Astrocyte (in vitro differentiated cells and primary cell): ENCODE data around the gene RAPGEF3. TPM values are rescaled to one million over a fixed set of nuclear protein-coding genes. Genes with fewer than 3 reads are reported as not detected.

ENCODE experiments used
- DNase-seq: peaks from one replicate; pipeline ENCODE4 v3.0.0-alpha.2; 2010; ENCODE audit warnings: low read depth
- FAIRE-seq: peaks from 2 replicates; lab custom pipeline; 2011; peaks lifted over from hg19 to GRCh38; lab: Jason Lieb, UNC
- H2AFZ ChIP-seq: 2 replicates; pipeline ENCODE4 v1.6.0; 2012; ENCODE audit warnings: low read depth, low read length, inconsistent platforms
- H3K27ac ChIP-seq: 2 replicates; pipeline ENCODE4 v1.5.1; 2011; ENCODE audit warnings: low read depth, low read length, inconsistent platforms
- H3K27me3 ChIP-seq: 2 replicates; pipeline ENCODE4 v1.6.0; 2011; ENCODE audit warnings: low read length, inconsistent platforms; ENCODE audit not compliant: insufficient read depth
- H3K36me3 ChIP-seq: 2 replicates; pipeline ENCODE4 v1.5.1; 2011; ENCODE audit warnings: low read length, inconsistent platforms; ENCODE audit not compliant: insufficient read depth
- H3K4me1 ChIP-seq: 2 replicates; pipeline ENCODE4 v1.5.1; 2011; ENCODE audit warnings: low read length, inconsistent platforms; ENCODE audit not compliant: insufficient read depth
- H3K4me2 ChIP-seq: 2 replicates; pipeline ENCODE4 v1.6.0; 2012; ENCODE audit warnings: low read length, inconsistent platforms
- H3K4me3 ChIP-seq: 2 replicates; pipeline ENCODE4 v1.5.1; 2011; ENCODE audit warnings: low read depth, mild to moderate bottlenecking, low read length, inconsistent platforms; ENCODE audit not compliant: insufficient read depth
- H3K79me2 ChIP-seq: 2 replicates; pipeline ENCODE4 v1.6.0; 2012; ENCODE audit warnings: mild to moderate bottlenecking, low read length, inconsistent platforms; ENCODE audit not compliant: insufficient read depth
- H3K9ac ChIP-seq: 2 replicates; pipeline ENCODE4 v1.6.0; 2012; ENCODE audit warnings: mild to moderate bottlenecking, low read length, inconsistent platforms
- H3K9me3 ChIP-seq: 2 replicates; pipeline ENCODE4 v1.5.1; 2012; ENCODE audit warnings: low read depth, mild to moderate bottlenecking, low read length, inconsistent platforms; ENCODE audit not compliant: insufficient read depth
- H4K20me1 ChIP-seq: 2 replicates; pipeline ENCODE4 v1.6.0; 2012; ENCODE audit warnings: low read length, inconsistent platforms; ENCODE audit not compliant: insufficient read depth
- H3K27ac Mint-ChIP-seq: one replicate; pipeline ENCODE4 v1.8.0; 2021; ENCODE audit warnings: mild to moderate bottlenecking, mixed read lengths; ENCODE audit not compliant: unreplicated experiment
- H3K27me3 Mint-ChIP-seq: one replicate; pipeline ENCODE4 v1.8.0; 2021; ENCODE audit warnings: low read depth, mixed read lengths; ENCODE audit not compliant: unreplicated experiment
- H3K36me3 Mint-ChIP-seq: one replicate; pipeline ENCODE4 v1.8.0; 2021; ENCODE audit warnings: low read depth, mixed read lengths; ENCODE audit not compliant: unreplicated experiment
- H3K4me1 Mint-ChIP-seq: one replicate; pipeline ENCODE4 v1.8.0; 2021; ENCODE audit warnings: low read depth, mixed read lengths; ENCODE audit not compliant: unreplicated experiment
- H3K4me3 Mint-ChIP-seq: one replicate; pipeline ENCODE4 v1.8.0; 2021; ENCODE audit warnings: mild to moderate bottlenecking, moderate library complexity, mixed read lengths; ENCODE audit not compliant: unreplicated experiment
- H3K9me3 Mint-ChIP-seq: one replicate; pipeline ENCODE4 v1.8.0; 2021; ENCODE audit warnings: mild to moderate bottlenecking, mixed read lengths; ENCODE audit not compliant: unreplicated experiment
- EZH2 ChIP-seq: IDR thresholded peaks from 2 replicates; pipeline ENCODE4 v1.6.1; 2012; ENCODE audit warnings: mild to moderate bottlenecking, low read length, inconsistent platforms; ENCODE audit not compliant: insufficient read depth
- total RNA-seq: library from RNA; stranded (reverse); gene quantifications from 2 replicates; pipeline ENCODE4 v1.2.1, GENCODE V29; 2021
- TF ChIP-seq, protein P1 (sequence below): IDR thresholded peaks from 2 replicates; pipeline ENCODE4 v1.5.1; 2011; ENCODE audit warnings: low read depth, mild to moderate bottlenecking, inconsistent platforms, low read length, moderate library complexity; ENCODE audit not compliant: insufficient read depth

The RAPGEF3 gene
- total RNA-seq, 1 donor from 2014 or later: 5.9 TPM

GRCh38 chr12:47807338-47807737, 48.7 kb upstream of the RAPGEF3 start:
- DNase-seq (no peak), FAIRE-seq (no peak)
- Histone ChIP-seq H3K79me2 (peaks cover 100% of the 10 kb centered on the region), H3K4me1 (peaks cover 47% of the 10 kb centered on the region), H3K9me3 (no peaks in the 10 kb centered on the region), H3K4me2 (peak overlapping the region; percentile 71), H3K27me3 (no peaks in the 10 kb centered on the region), H2AFZ (no peak overlapping the region), H4K20me1 (peaks cover 95% of the 10 kb centered on the region), H3K36me3 (peaks cover 5% of the 10 kb centered on the region), H3K27ac (no peak overlapping the region), H3K4me3 (no peak overlapping the region), H3K9ac (peak overlapping the region; percentile 52)
- H3K27me3 Mint-ChIP-seq: no peaks in the 10 kb centered on the region
- H3K4me3 Mint-ChIP-seq: no peak overlapping the region
- TF ChIP-seq EZH2: no peak
- TF ChIP-seq, protein P1, sequence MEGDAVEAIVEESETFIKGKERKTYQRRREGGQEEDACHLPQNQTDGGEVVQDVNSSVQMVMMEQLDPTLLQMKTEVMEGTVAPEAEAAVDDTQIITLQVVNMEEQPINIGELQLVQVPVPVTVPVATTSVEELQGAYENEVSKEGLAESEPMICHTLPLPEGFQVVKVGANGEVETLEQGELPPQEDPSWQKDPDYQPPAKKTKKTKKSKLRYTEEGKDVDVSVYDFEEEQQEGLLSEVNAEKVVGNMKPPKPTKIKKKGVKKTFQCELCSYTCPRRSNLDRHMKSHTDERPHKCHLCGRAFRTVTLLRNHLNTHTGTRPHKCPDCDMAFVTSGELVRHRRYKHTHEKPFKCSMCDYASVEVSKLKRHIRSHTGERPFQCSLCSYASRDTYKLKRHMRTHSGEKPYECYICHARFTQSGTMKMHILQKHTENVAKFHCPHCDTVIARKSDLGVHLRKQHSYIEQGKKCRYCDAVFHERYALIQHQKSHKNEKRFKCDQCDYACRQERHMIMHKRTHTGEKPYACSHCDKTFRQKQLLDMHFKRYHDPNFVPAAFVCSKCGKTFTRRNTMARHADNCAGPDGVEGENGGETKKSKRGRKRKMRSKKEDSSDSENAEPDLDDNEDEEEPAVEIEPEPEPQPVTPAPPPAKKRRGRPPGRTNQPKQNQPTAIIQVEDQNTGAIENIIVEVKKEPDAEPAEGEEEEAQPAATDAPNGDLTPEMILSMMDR: no peak
- H3K27ac Mint-ChIP-seq: peak overlapping the region; percentile 59
- peaks cover 55% of the 10 kb centered on the region for H3K4me1 Mint-ChIP-seq
- no peaks in the 10 kb centered on the region for H3K9me3 Mint-ChIP-seq
- H3K36me3 Mint-ChIP-seq: peaks cover 6% of the 10 kb centered on the region

DNA sequence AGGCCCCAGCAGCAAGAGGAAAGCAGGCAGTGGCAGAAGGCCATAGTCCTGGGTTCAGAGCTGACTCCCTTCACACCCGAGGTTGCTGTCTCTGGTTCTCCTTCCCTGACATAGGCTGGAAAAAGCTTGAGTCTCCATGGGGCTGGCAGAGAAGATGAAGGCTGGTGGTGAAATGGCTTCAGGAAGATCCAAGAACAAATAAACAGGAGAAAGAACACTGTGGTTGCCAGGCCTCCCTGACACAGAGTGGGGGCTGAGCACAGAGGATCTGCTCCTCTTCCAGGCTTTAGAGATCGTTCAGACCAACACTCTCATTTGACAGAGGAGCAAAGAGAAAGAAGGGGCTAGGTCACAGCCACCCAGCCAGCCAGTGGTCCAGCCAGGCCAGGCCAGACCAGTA, 46.7 kb upstream of the RAPGEF3 start:
- DNase-seq (no peak), FAIRE-seq (no peak)
- TF ChIP-seq, protein P1: no peak
- TF ChIP-seq EZH2: no peak
- no peaks in the 10 kb centered on the region for H3K36me3 ChIP-seq
- no peaks in the 10 kb centered on the region for H3K9me3 ChIP-seq
- Mint-ChIP-seq H3K4me1 (peaks cover 47% of the 10 kb centered on the region), H3K9me3 (no peaks in the 10 kb centered on the region), H3K4me3 (no peak overlapping the region), H3K27ac (no peak overlapping the region), H3K36me3 (peaks cover 11% of the 10 kb centered on the region), H3K27me3 (no peaks in the 10 kb centered on the region)
- H3K27ac ChIP-seq: no peak overlapping the region
- peaks cover 100% of the 10 kb centered on the region for H3K79me2 ChIP-seq
- no peak overlapping the region for H3K4me2 ChIP-seq
- H3K4me3 ChIP-seq: no peak overlapping the region
- H3K9ac ChIP-seq: no peak overlapping the region
- no peaks in the 10 kb centered on the region for H3K27me3 ChIP-seq
- H4K20me1 ChIP-seq: peaks cover 97% of the 10 kb centered on the region
- H3K4me1 ChIP-seq: peaks cover 31% of the 10 kb centered on the region
- H2AFZ ChIP-seq: no peak overlapping the region

GRCh38 chr12:47804171-47804570, 45.5 kb upstream of the RAPGEF3 start:
- H3K36me3 Mint-ChIP-seq: peaks cover 11% of the 10 kb centered on the region
- H3K27ac ChIP-seq: no peak overlapping the region
- no peak overlapping the region for H3K27ac Mint-ChIP-seq
- H3K4me2 ChIP-seq: no peak overlapping the region
- H3K4me3 ChIP-seq: no peak overlapping the region
- H3K9ac ChIP-seq: no peak overlapping the region
- no peak for TF ChIP-seq EZH2
- TF ChIP-seq, protein P1: no peak
- H3K79me2 ChIP-seq: peaks cover 100% of the 10 kb centered on the region
- no peak overlapping the region for H3K4me3 Mint-ChIP-seq
- H3K27me3 Mint-ChIP-seq: no peaks in the 10 kb centered on the region
- DNase-seq (no peak), FAIRE-seq (no peak)
- no peaks in the 10 kb centered on the region for H3K9me3 ChIP-seq
- H2AFZ ChIP-seq: no peak overlapping the region
- no peaks in the 10 kb centered on the region for H3K9me3 Mint-ChIP-seq
- H3K4me1 Mint-ChIP-seq: peaks cover 40% of the 10 kb centered on the region
- peaks cover 25% of the 10 kb centered on the region for H3K4me1 ChIP-seq
- peaks cover 100% of the 10 kb centered on the region for H4K20me1 ChIP-seq
- H3K36me3 ChIP-seq: no peaks in the 10 kb centered on the region
- H3K27me3 ChIP-seq: no peaks in the 10 kb centered on the region
